BE2C (cell line): ENCODE data around the gene TCP11L2.
"Not testable (repeated sequence)": the region's sequence is repeated elsewhere in the genome, so short reads cannot be mapped to it uniquely, and the experiment has no call there.

ENCODE experiments used
- DNase-seq: peaks from one replicate; pipeline ENCODE4 v3.0.0-alpha.2; 2020
- H3K27me3 ChIP-seq: fragments of 250-450 bp; sonication (Bioruptor Pico); 2 replicates; pipeline ENCODE4 v1.5.1; 2020; ENCODE audit warnings: mild to moderate bottlenecking
- H3K36me3 ChIP-seq: fragments of 250-450 bp; sonication (Bioruptor Pico); 2 replicates; pipeline ENCODE4 v1.5.1; 2020; ENCODE audit warnings: mild to moderate bottlenecking
- H3K4me1 ChIP-seq: fragments of 250-450 bp; sonication (Bioruptor Pico); 2 replicates; pipeline ENCODE4 v1.5.1; 2020
- H3K4me3 ChIP-seq: 2 replicates; pipeline ENCODE4 v1.5.1; 2011; ENCODE audit warnings: low read depth, low read length
- H3K9me3 ChIP-seq: fragments of 250-450 bp; sonication (Bioruptor Pico); 2 replicates; pipeline ENCODE4 v1.5.1; 2020
- TF ChIP-seq, protein P1 (sequence below): IDR thresholded peaks from 2 replicates; pipeline ENCODE4 v1.5.1; 2012; ENCODE audit warnings: mild to moderate bottlenecking, low read depth, low read length

The TCP11L2 gene

DNA sequence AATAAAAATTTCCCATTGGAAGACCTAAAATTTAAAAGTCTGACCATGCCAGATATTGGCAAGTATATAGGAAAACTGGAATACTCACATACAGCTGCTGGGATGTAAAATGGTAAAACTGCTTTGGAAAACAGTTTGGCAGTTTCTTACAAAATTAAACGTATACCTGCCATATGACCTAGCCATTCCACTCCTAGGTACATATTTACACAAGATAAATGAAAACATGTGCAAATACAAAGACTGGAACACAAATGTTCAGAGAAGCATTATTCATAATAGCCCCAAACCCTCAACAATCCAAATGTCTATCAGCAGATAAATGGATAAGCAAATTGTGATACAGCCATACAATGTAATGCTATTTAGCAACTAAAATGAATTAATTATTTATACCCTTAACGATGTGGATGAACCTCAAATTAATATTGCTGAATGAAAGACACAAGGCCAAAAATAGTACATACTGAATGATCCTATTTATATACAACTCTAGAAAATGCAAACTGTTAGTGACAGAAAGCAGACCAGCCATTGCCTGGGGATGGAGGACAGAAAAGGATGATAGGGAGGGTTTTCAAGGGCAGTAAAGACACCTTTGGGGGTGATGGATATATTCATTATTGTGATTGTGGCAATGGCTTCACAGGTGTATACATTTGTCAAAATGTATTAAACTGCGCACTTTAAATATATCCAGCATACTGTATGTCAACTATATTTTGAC is 21.3 kb upstream of the TCP11L2 start:
- Histone ChIP-seq H3K9me3 (no peaks in the 10 kb centered on the region), H3K4me1 (no peaks in the 10 kb centered on the region), H3K4me3 (no peak overlapping the region), H3K27me3 (peaks cover 11% of the 10 kb centered on the region), H3K36me3 (no peaks in the 10 kb centered on the region)
- TF ChIP-seq, protein P1, sequence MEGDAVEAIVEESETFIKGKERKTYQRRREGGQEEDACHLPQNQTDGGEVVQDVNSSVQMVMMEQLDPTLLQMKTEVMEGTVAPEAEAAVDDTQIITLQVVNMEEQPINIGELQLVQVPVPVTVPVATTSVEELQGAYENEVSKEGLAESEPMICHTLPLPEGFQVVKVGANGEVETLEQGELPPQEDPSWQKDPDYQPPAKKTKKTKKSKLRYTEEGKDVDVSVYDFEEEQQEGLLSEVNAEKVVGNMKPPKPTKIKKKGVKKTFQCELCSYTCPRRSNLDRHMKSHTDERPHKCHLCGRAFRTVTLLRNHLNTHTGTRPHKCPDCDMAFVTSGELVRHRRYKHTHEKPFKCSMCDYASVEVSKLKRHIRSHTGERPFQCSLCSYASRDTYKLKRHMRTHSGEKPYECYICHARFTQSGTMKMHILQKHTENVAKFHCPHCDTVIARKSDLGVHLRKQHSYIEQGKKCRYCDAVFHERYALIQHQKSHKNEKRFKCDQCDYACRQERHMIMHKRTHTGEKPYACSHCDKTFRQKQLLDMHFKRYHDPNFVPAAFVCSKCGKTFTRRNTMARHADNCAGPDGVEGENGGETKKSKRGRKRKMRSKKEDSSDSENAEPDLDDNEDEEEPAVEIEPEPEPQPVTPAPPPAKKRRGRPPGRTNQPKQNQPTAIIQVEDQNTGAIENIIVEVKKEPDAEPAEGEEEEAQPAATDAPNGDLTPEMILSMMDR = no peak
- DNase-seq = no peak

DNA sequence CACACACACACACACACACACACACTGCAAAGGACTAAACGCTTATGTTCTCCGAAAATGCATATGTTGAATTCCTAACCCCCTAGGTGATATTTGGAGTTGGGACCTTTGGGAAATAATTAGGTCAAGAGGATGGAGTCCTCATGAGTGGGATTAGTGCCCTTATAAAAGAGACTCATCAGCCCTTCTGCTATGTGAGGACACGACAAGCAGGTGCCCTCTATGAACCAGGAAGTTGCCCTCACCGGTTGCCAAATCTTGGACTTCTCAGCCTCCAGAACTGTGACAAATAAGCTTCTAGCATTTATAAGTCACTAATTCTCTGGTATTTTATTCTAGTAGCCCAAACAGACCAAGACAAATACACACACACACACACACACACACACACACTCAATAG is 20.7 kb upstream of the TCP11L2 start:
- H3K4me3 ChIP-seq = no peak overlapping the region
- H3K27me3 ChIP-seq = peaks cover 11% of the 10 kb centered on the region
- TF ChIP-seq, protein P1 = no peak
- H3K4me1 ChIP-seq = no peaks in the 10 kb centered on the region
- DNase-seq = no peak
- H3K36me3 ChIP-seq = no peaks in the 10 kb centered on the region
- H3K9me3 ChIP-seq = no peaks in the 10 kb centered on the region

DNA sequence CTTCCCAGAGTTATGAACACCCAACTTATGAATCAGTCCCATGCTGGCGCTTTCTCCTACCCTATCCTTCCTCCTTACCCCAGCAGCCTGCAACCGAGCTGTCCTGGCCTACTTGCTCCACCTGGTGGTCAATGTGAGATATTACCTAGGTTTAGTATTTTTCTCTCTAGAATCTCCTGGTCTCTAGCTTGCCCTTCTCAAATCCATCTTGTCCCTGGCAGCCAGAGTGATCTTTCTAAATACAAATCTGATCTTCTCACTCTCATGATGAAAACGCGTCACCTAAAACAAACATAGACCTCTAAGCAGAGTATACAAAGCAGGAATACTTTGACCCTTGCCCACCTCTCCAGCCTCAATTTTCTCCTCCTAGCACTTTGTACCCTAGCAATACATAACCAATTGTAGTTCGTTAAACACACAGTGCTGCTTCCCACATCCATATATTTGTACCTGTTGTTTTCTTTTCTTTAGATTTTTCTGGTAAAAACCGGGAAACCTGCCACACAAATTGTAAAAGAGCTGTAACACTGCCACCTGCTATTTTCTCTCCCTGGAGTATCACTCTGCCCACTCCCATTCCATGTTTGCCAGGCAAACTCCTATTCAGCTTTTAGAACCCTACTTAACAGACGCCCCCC is 20.0 kb upstream of the TCP11L2 start:
- Histone ChIP-seq H3K27me3 (peaks cover 11% of the 10 kb centered on the region), H3K9me3 (no peaks in the 10 kb centered on the region), H3K4me1 (no peaks in the 10 kb centered on the region), H3K36me3 (no peaks in the 10 kb centered on the region), H3K4me3 (no peak overlapping the region)
- TF ChIP-seq, protein P1 = peak; percentile 83
- peak; percentile 48 for DNase-seq

DNA sequence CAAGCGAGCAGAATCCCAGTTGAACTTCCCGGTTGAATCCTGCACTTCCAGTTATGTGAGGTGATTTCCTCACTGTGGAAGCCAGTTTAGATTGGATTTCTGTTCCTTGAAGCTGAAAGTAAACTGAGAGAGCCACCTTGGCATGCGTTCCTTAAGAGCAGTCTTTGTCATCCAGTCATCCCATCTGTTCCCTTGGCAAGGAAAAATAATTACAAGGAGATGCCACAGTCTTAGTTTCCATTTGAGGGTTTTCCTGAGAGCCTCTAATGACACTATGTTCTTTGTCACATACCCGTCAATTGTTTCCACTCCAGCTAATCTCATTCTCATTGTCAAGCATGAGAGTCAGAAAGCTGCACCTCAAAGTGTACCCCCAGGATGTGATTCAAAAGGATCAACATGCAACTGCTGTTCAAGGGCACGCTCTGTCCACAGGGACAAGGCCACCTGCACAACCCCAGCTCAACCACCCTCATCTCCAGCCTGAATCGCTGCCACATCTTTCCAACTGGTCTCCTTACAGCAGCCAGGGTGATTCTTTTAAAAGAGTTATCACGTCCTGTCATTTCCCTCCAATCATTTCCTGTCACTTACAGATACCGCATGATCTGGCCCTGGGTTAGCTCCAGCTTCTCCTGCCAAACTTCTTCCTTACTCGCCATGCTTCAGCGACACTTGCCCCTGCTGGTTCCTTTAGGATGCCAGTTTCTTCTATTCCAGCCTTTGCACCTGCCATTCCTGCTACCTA is 18.0 kb upstream of the TCP11L2 start:
- Histone ChIP-seq H3K4me1 (no peaks in the 10 kb centered on the region), H3K9me3 (no peaks in the 10 kb centered on the region), H3K4me3 (no peak overlapping the region), H3K36me3 (no peaks in the 10 kb centered on the region), H3K27me3 (peaks cover 7% of the 10 kb centered on the region)
- TF ChIP-seq, protein P1 = no peak
- no peak for DNase-seq

DNA sequence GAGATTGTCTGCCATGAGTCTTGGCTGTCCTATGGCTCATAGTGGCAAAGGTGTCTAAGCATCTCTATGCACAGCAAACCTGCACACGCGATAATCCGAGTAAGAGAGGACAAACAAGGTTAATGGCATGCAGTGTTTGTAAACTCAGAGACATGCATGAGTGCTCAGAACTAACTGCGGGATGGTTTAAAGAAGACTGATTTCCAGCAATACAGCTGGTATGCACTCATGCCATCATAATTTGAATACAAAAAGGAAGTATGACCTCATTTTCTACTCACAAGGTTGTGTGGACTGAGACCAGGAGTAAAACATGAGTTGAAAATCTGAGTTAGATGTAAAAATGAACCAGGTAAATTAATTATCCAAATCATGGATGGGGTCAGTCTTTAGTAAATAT is 16.6 kb upstream of the TCP11L2 start:
- H3K4me3 ChIP-seq = no peak overlapping the region
- H3K36me3 ChIP-seq = no peaks in the 10 kb centered on the region
- TF ChIP-seq, protein P1 = no peak
- no peaks in the 10 kb centered on the region for H3K4me1 ChIP-seq
- no peak for DNase-seq
- no peaks in the 10 kb centered on the region for H3K9me3 ChIP-seq
- H3K27me3 ChIP-seq = peaks cover 7% of the 10 kb centered on the region

DNA sequence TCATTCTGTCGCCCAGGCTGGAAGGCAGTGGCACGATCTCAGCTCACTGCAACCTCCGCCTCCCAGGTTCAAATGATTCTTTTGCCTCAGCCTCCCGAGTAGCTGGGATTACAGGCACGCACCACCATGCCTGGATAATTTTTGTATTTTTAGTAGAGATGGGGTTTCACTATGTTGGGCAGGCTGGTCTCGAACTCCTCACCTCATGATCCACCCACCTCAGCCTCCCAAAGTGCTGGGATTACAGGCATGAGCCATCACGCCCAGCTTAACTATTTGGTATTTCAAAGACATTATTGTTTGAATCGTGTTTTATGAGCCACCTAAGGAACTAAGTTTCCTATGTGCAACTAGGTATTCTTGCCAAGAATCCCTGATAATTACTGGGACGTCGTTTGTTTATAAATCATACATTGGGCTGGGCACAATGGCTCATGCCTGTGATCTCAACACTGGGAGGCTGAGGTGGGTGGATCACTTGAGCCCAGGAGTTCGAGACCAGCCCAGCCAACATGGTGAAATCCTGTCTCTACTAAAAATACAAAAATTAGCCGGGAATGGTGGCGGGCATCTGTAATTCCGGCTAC is 15.9 kb upstream of the TCP11L2 start:
- not testable (repeated sequence) for H3K4me1 ChIP-seq, H3K36me3 ChIP-seq, DNase-seq, H3K4me3 ChIP-seq, H3K27me3 ChIP-seq, H3K9me3 ChIP-seq
